ENCODE results near the gene PRDM11. TPM values are rescaled to one million over a fixed set of nuclear protein-coding genes. Genes with fewer than 3 reads are reported as not detected.

PRDM11 gene
- total RNA-seq, 1 experiment from 2014 or later = 8.3 TPM

- TF ChIP-seq PRDM15 (CRISPR knock-in tag; IDR thresholded peaks at IDR 0.05) (no peak), ZNF396 (CRISPR knock-in tag; IDR thresholded peaks at IDR 0.05; ENCODE audit: borderline replicate concordance) (no peak), CBFB (CRISPR knock-in tag; IDR thresholded peaks at IDR 0.05; ENCODE audit: low read depth) (no peak), ZMAT4 (CRISPR knock-in tag; IDR thresholded peaks at IDR 0.05) (no peak), SMAD4 (CRISPR knock-in tag; IDR thresholded peaks at IDR 0.05) (no peak), JUN (CRISPR knock-in tag; IDR thresholded peaks at IDR 0.05) (no peak), ZNF232 (CRISPR knock-in tag; IDR thresholded peaks at IDR 0.05) (no peak), E2F5 (CRISPR knock-in tag; IDR thresholded peaks at IDR 0.05) (no peak), SP1 (CRISPR knock-in tag; conservative IDR thresholded peaks at IDR 0.05) (no peak)
These were observed 33.3 kb downstream of the PRDM11 start (continued) for GRCh38 chr11:45179686-45180178.

GRCh38 chr11:45180179-45180847 is 33.9 kb downstream of the PRDM11 start:
- Mint-ChIP-seq H3K27ac (no peak overlapping the region), H3K4me1 (peaks cover 10% of the 10 kb centered on the region), H3K9me3 (no peaks in the 10 kb centered on the region), H3K27me3 (ENCODE audit: low read depth) (peaks cover 9% of the 10 kb centered on the region; the same call in 1 of the 2 replicates), H3K4me3 (peak overlapping the region; percentile 82), H3K36me3 (no peaks in the 10 kb centered on the region)
- DNase-seq (ENCODE audit: low spot score) (peak; percentile 63), ATAC-seq (peak; percentile 71)
- TF ChIP-seq STAT6 (CRISPR knock-in tag; conservative IDR thresholded peaks at IDR 0.05; ENCODE audit: low read depth) (no peak), CREB1 (CRISPR knock-in tag; IDR thresholded peaks at IDR 0.05) (no peak), USF2 (CRISPR knock-in tag; IDR thresholded peaks at IDR 0.05) (peak; percentile 58), IRF2 (CRISPR knock-in tag; IDR thresholded peaks at IDR 0.05; ENCODE audit: borderline replicate concordance, low read depth) (no peak), PRRX2 (CRISPR knock-in tag; IDR thresholded peaks at IDR 0.05) (no peak), RORB (CRISPR knock-in tag; IDR thresholded peaks at IDR 0.05) (no peak), ZNF281 (CRISPR knock-in tag; IDR thresholded peaks at IDR 0.05) (no peak), ETV6 (CRISPR knock-in tag; IDR thresholded peaks at IDR 0.05) (0 out of 2 replicates have a peak, but pooled peaks have one; percentile 22), AFF4 (CRISPR knock-in tag; IDR thresholded peaks at IDR 0.05; ENCODE audit: borderline replicate concordance) (no peak), ZNF423 (CRISPR knock-in tag; IDR thresholded peaks at IDR 0.05) (peak; percentile 84), IRF1 (CRISPR knock-in tag; IDR thresholded peaks at IDR 0.05) (no peak)
- ChIA-PET CTCF (interaction anchor here (0.6 to 5.2 kb wide), 17 partner anchors 8 to 591 kb away, joined by 3 to 39 read pairs (median 4); no protein-coding TSS in a partner anchor), POLR2A (no interaction called here)
